Endothelial cell (in vitro differentiated cells): Measurements from ENCODE around the gene BACH2. TPM values are rescaled to one million over a fixed set of nuclear protein-coding genes. Genes with fewer than 3 reads are reported as not detected.

ENCODE experiments used
- DNase-seq: peaks from one replicate; pipeline ENCODE4 v3.0.0; 2021; ENCODE audit warnings: low spot score
- H3K27ac Mint-ChIP-seq: one replicate; pipeline ENCODE4 v1.8.0; 2021; ENCODE audit warnings: mixed read lengths, inconsistent platforms; ENCODE audit not compliant: unreplicated experiment
- H3K27me3 Mint-ChIP-seq: one replicate; pipeline ENCODE4 v1.8.0; 2021; ENCODE audit warnings: mild to moderate bottlenecking, moderate library complexity, mixed read lengths, inconsistent platforms; ENCODE audit not compliant: unreplicated experiment
- H3K36me3 Mint-ChIP-seq: one replicate; pipeline ENCODE4 v1.8.0; 2021; ENCODE audit warnings: mild to moderate bottlenecking, low read depth, mixed read lengths, inconsistent platforms; ENCODE audit not compliant: unreplicated experiment
- H3K4me1 Mint-ChIP-seq: one replicate; pipeline ENCODE4 v1.8.0; 2021; ENCODE audit warnings: mild to moderate bottlenecking, mixed read lengths, inconsistent platforms; ENCODE audit not compliant: unreplicated experiment
- H3K4me3 Mint-ChIP-seq: one replicate; pipeline ENCODE4 v1.8.0; 2021; ENCODE audit warnings: mild to moderate bottlenecking, mixed read lengths, inconsistent platforms; ENCODE audit not compliant: unreplicated experiment
- H3K9me3 Mint-ChIP-seq: one replicate; pipeline ENCODE4 v1.8.0; 2021; ENCODE audit warnings: mixed read lengths, inconsistent platforms; ENCODE audit not compliant: unreplicated experiment
- total RNA-seq: library from RNA; stranded (reverse); fragmentation: NEBNext Ultra II Directional; extraction: Animal tissue kit (Norgen Biotek cat#: 25700); gene quantifications from one replicate; pipeline ENCODE4 v1.2.1, GENCODE V29; 2021; ENCODE audit not compliant: unreplicated experiment
- TF ChIP-seq, protein P1 (sequence below): fragments of 200-600 bp; sonication (generic); IDR thresholded peaks from one replicate; pipeline ENCODE4 v1.5.0; 2021; ENCODE audit warnings: antibody characterized with exemption; ENCODE audit not compliant: unreplicated experiment

The BACH2 gene
- total RNA-seq, 1 donor from 2014 or later, result 3.9 TPM

DNA sequence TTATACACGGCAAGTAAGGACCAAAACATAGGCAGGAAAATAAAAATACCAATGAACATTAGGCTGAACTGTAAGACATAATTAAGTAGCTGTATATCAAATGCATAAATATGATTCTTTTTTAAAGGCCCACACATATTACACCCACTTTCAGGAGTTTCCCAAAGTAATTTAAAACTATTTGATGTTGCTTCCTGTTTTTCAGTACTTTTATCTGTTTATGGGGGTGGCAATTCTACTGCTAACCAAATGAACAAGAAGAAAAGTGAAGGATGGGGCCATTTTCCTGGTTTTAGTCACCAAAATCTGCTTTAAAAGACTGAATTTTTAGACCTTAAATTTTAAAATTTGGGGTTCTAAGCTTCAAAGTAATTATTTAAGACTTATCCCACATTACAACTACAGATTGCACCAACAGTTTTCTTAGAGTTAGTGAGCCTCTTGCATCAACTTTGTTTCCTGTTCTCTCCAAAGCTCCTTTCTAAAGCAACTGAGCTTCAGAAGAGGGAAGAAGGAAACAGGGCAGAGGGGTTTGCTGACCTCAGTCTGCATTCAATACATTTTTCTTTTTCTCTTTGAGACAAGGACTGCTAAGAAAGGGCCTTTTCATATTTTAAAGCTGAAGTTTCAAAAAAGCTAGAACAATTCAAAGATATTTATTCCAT is 191.0 kb downstream of the BACH2 start:
- no peaks in the 10 kb centered on the region for H3K36me3 Mint-ChIP-seq
- peaks cover 22% of the 10 kb centered on the region for H3K4me1 Mint-ChIP-seq
- no peak for DNase-seq
- H3K27ac Mint-ChIP-seq, result no peak overlapping the region
- TF ChIP-seq, protein P1, sequence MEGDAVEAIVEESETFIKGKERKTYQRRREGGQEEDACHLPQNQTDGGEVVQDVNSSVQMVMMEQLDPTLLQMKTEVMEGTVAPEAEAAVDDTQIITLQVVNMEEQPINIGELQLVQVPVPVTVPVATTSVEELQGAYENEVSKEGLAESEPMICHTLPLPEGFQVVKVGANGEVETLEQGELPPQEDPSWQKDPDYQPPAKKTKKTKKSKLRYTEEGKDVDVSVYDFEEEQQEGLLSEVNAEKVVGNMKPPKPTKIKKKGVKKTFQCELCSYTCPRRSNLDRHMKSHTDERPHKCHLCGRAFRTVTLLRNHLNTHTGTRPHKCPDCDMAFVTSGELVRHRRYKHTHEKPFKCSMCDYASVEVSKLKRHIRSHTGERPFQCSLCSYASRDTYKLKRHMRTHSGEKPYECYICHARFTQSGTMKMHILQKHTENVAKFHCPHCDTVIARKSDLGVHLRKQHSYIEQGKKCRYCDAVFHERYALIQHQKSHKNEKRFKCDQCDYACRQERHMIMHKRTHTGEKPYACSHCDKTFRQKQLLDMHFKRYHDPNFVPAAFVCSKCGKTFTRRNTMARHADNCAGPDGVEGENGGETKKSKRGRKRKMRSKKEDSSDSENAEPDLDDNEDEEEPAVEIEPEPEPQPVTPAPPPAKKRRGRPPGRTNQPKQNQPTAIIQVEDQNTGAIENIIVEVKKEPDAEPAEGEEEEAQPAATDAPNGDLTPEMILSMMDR, result no peak
- no peaks in the 10 kb centered on the region for H3K9me3 Mint-ChIP-seq
- no peak overlapping the region for H3K4me3 Mint-ChIP-seq
- H3K27me3 Mint-ChIP-seq, result peaks cover 1% of the 10 kb centered on the region

DNA sequence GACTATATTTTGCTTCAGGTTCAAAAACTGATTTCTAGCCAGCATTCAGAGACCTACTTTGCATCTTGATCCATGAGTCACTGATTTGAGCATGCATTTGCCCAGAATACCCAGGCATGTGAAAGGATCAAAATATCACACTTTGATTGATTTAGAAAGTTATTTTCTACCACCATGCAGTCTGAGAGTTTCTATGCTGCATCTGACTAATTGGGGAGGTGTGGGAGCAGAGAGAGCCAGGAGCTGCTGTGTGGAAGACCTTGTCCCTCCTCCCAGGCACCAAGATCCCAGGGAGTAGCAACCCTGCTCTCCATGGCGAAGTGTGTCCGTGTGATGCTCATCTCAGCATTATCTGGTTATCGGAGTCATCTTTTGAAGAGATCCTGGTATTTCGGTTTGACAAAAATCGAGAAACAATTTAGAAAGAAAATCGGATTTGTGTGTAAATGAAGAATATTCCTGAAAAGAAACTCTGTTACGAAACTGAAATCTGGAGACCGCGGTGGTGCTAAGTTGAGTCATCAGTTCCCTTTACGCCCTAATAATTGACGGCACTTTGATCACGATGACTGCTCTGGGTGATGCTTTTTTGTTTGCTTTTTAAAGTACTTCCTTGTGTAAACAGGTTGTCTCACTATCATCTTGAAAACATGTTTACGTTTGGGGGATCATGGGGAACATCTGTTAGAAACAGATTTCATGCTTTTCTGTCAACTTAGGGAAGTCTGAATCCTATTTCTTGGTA is 193.4 kb downstream of the BACH2 start:
- H3K27me3 Mint-ChIP-seq, result peaks cover 1% of the 10 kb centered on the region
- H3K9me3 Mint-ChIP-seq, result no peaks in the 10 kb centered on the region
- no peak overlapping the region for H3K4me3 Mint-ChIP-seq
- H3K27ac Mint-ChIP-seq, result no peak overlapping the region
- peaks cover 22% of the 10 kb centered on the region for H3K4me1 Mint-ChIP-seq
- no peaks in the 10 kb centered on the region for H3K36me3 Mint-ChIP-seq
- no peak for DNase-seq
- TF ChIP-seq, protein P1, result no peak

DNA sequence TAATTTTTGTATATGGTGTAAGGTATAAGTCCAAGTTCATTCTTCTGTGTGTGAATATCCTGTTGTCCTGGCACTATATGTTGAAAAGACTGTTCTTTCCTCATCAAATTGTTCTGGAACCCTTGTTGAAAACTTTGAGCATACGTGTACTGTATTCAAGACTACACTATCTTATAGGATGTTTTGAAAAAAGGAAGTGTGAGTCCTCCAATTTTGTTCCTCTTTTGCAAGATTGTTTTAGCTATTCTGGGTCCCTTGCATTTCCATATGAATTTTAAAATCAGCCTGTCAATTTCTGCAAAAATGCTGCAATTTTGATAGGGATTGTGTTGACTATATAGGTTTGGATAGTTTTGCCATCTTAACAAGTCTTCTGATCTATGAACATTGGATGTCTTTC is 195.2 kb downstream of the BACH2 start:
- Mint-ChIP-seq H3K36me3 (no peaks in the 10 kb centered on the region), H3K27ac (no peak overlapping the region), H3K4me1 (peaks cover 22% of the 10 kb centered on the region), H3K9me3 (no peaks in the 10 kb centered on the region), H3K27me3 (peaks cover 1% of the 10 kb centered on the region), H3K4me3 (no peak overlapping the region)
- TF ChIP-seq, protein P1, result no peak
- no peak for DNase-seq

DNA sequence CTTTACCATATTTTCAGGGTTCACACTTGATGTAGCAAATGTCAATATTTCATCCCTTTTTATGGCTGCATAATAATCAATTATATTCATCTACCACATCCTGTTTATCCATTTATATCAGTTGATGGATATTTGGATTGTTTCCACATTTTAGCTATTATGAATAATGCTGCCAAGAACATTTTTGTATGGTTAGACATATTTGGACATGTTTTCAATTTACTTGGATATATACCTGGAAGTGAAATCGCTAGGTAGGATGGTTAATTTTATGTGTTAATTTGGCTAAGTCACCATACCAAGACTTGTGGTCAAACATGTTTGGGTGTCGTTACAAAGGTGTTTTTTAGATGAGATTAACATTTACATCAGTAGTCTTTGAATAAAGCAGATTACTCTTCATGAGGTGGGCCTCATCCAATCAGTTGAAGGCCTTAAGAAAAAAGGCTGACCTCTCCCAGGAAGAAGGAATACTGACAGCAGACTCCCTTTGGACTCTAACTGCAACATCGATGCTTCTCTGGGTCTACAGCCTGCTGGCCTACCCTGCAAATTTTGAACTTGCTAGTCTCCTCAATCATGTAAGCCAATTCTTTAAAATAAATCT is 196.5 kb downstream of the BACH2 start:
- H3K27ac Mint-ChIP-seq, result no peak overlapping the region
- no peak overlapping the region for H3K4me3 Mint-ChIP-seq
- no peak for DNase-seq
- peaks cover 1% of the 10 kb centered on the region for H3K27me3 Mint-ChIP-seq
- H3K4me1 Mint-ChIP-seq, result peaks cover 17% of the 10 kb centered on the region
- TF ChIP-seq, protein P1, result no peak
- H3K36me3 Mint-ChIP-seq, result no peaks in the 10 kb centered on the region
- H3K9me3 Mint-ChIP-seq, result no peaks in the 10 kb centered on the region

DNA sequence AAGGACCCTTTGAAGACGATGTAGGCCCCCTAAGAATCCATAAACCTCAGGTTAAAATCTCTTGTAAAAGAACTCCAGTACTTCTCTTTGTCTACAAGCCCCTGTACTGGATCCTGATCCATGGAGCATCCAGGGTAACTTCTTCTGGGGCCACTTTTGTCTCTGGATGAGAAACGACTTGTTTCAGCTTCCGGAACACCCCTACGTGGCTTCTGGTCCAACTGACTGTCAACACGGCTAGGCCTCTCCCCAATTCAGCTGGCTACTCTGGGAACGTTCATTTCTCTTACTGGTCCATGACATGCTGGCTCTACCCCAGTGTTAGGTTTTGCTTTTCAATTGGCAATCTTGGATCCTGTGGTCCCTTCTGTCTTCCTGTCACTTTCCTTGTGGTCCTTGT is 198.0 kb downstream of the BACH2 start:
- DNase-seq, result no peak
- Mint-ChIP-seq H3K27me3 (peaks cover 1% of the 10 kb centered on the region), H3K36me3 (no peaks in the 10 kb centered on the region), H3K9me3 (no peaks in the 10 kb centered on the region), H3K27ac (no peak overlapping the region), H3K4me3 (no peak overlapping the region), H3K4me1 (peaks cover 7% of the 10 kb centered on the region)
- TF ChIP-seq, protein P1, result no peak
